Panc1 (cell line): ENCODE measurements around the gene ASPA. TPM values are rescaled to one million over a fixed set of nuclear protein-coding genes. Genes with fewer than 3 reads are reported as not detected.

Experiments used
- ATAC-seq: fragments of 200-7000 bp; cut with Tn5 transposase; 2 replicates; pipeline ENCODE4 v1.9.1; 2020; ENCODE audit warnings: mild to moderate bottlenecking, moderate library complexity
- BruUV-seq: library from RNA; stranded (reverse); fragments of 400-500 nt; replicated peaks from 2 replicates; lab custom pipeline; 2021; lab: Mats Ljungman, UMichigan
- CTCF ChIA-PET: fragments of 300-600 bp; sonication (Branson Sonifier 250); formaldehyde crosslinking; loops from one replicate; lab custom pipeline; 2022; ENCODE audit warnings: antibody characterized with exemption; lab: Charles Lee
- POLR2A ChIA-PET: fragments of 300-600 bp; sonication (Branson Sonifier 250); formaldehyde crosslinking; loops from one replicate; lab custom pipeline; 2022; ENCODE audit warnings: antibody characterized with exemption; lab: Charles Lee
- DNase-seq: peaks from one replicate; pipeline ENCODE4 v3.0.0-alpha.2; 2010; ENCODE audit warnings: low read depth, low spot score
- H3K27ac ChIP-seq: 2 replicates; pipeline ENCODE4 v1.5.1; 2011; ENCODE audit warnings: mild to moderate bottlenecking, low read length, inconsistent platforms
- H3K27me3 ChIP-seq: fragments of 200-500 bp; sonication (Bioruptor generic); 2 replicates; pipeline ENCODE4 v1.6.0; 2014; ENCODE audit warnings: low read length, inconsistent platforms; ENCODE audit not compliant: control insufficient read depth, insufficient read depth
- H3K36me3 ChIP-seq: fragments of 200-500 bp; sonication (Bioruptor generic); 2 replicates; pipeline ENCODE4 v1.5.1; 2014; ENCODE audit warnings: inconsistent platforms, mild to moderate bottlenecking, low read length, moderate library complexity; ENCODE audit not compliant: control insufficient read depth, insufficient read depth
- H3K4me1 ChIP-seq: 2 replicates; pipeline ENCODE4 v1.5.1; 2011; ENCODE audit warnings: inconsistent platforms, mild to moderate bottlenecking, low read length, moderate library complexity; ENCODE audit not compliant: control insufficient read depth, insufficient read depth
- H3K4me3 ChIP-seq, 2 experiments: 2 replicates each; pipeline ENCODE4 v1.5.1; 2011 to 2012; ENCODE audit warnings: low read depth in 2 of 2, low read length in 2 of 2, mild to moderate bottlenecking in 2 of 2, inconsistent platforms in 1 of 2, moderate library complexity in 1 of 2
- H3K9me3 ChIP-seq: fragments of 200-500 bp; sonication (Bioruptor generic); 2 replicates; pipeline ENCODE4 v1.5.1; 2014; ENCODE audit warnings: low read depth, mild to moderate bottlenecking, inconsistent platforms, low read length, moderate library complexity; ENCODE audit not compliant: control insufficient read depth, insufficient read depth
- CTCF ChIP-seq: fragments of 450-650 bp; IDR thresholded peaks from 2 replicates; pipeline ENCODE4 v1.5.1; 2017; ENCODE audit warnings: mild to moderate bottlenecking
- POLR2AphosphoS5 ChIP-seq: IDR thresholded peaks from 2 replicates; pipeline ENCODE4 v1.6.1; 2012; ENCODE audit warnings: mild to moderate bottlenecking, low read depth, low read length, moderate library complexity
- REST ChIP-seq, 2 experiments: IDR thresholded peaks; 2 replicates each; pipeline ENCODE4 v1.6.1; 2011 to 2012; ENCODE audit warnings: low read depth in 2 of 2, control low read depth in 1 of 2, low read length in 1 of 2, mild to moderate bottlenecking in 1 of 2, moderate library complexity in 1 of 2; ENCODE audit not compliant: insufficient read depth in 1 of 2
- SIN3A ChIP-seq: IDR thresholded peaks from 2 replicates; pipeline ENCODE4 v1.6.1; 2012; ENCODE audit warnings: low read depth, mild to moderate bottlenecking, low read length, moderate library complexity, borderline replicate concordance; ENCODE audit not compliant: insufficient read depth
- TCF7L2 ChIP-seq: IDR thresholded peaks from 2 replicates; pipeline ENCODE4 v1.6.1; 2011; ENCODE audit warnings: mild to moderate bottlenecking, low read depth, low read length, inconsistent platforms
- in situ Hi-C: cut with HindIII; loops from 2 replicates; pipeline ENCODE4 v1.10.0; 2016; ENCODE audit warnings: low sequenced_read_pairs, low pct_unique_long_range_greater_than_20kb
- intact Hi-C: fragments of 100-400 bp; cut with micrococcal nuclease; formaldehyde crosslinking; loops from one replicate; pipeline ENCODE4 v1.10.0; 2022; ENCODE audit not compliant: unreplicated experiment
- total RNA-seq: library from RNA; stranded (reverse); gene quantifications from one replicate; pipeline ENCODE4 v1.2.1, GENCODE V29; 2021; ENCODE audit not compliant: unreplicated experiment

ASPA gene
- total RNA-seq, 1 experiment from 2014 or later: not detected

- TF ChIP-seq SIN3A (no peak), REST (IDR thresholded peaks at IDR 0.05; ENCODE audit: insufficient read depth in 1 of 2, low read depth in 2 of 2, low read length in 1 of 2) (no peak), CTCF (no peak), POLR2AphosphoS5 (no peak), TCF7L2 (no peak)
- DNase-seq: no peak
- ChIA-PET CTCF (no interaction called here), POLR2A (no interaction called here)
- ATAC-seq: no peak
- in situ Hi-C loops (no loop called here), intact Hi-C loops (no loop called here)
- Histone ChIP-seq H3K36me3 (no peaks in the 10 kb centered on the region), H3K27ac (no peak overlapping the region), H3K27me3 (no peaks in the 10 kb centered on the region), H3K9me3 (no peaks in the 10 kb centered on the region), H3K4me3 (no peak overlapping the region), H3K4me1 (no peaks in the 10 kb centered on the region)
- no TSS peak for BruUV-seq
Observed at GRCh38 chr17:3546521-3546920, 70.7 kb downstream of the ASPA start.

GRCh38 chr17:3546997-3547396, 71.2 kb downstream of the ASPA start:
- in situ Hi-C loops: no loop called here
- DNase-seq (no peak), ATAC-seq (no peak)
- Histone ChIP-seq H3K36me3 (no peaks in the 10 kb centered on the region), H3K27me3 (no peaks in the 10 kb centered on the region), H3K27ac (no peak overlapping the region), H3K9me3 (no peaks in the 10 kb centered on the region), H3K4me1 (no peaks in the 10 kb centered on the region), H3K4me3 (no peak overlapping the region)
- TF ChIP-seq REST (IDR thresholded peaks at IDR 0.05; ENCODE audit: insufficient read depth in 1 of 2, low read depth in 2 of 2, low read length in 1 of 2): no peak
- no peak for TF ChIP-seq TCF7L2
- no peak for TF ChIP-seq CTCF
- TF ChIP-seq POLR2AphosphoS5: no peak
- no peak for TF ChIP-seq SIN3A
- ChIA-PET POLR2A (no interaction called here), CTCF (no interaction called here)
- no TSS peak for BruUV-seq
- intact Hi-C loops: no loop called here
